Measurements from ENCODE around the gene SLC45A1. TPM values are rescaled to one million over a fixed set of nuclear protein-coding genes. Genes with fewer than 3 reads are reported as not detected.

Gene SLC45A1
- total and polyA plus RNA-seq, 4 donors: 3.3 to 30.2 (median 19.4) TPM

DNA sequence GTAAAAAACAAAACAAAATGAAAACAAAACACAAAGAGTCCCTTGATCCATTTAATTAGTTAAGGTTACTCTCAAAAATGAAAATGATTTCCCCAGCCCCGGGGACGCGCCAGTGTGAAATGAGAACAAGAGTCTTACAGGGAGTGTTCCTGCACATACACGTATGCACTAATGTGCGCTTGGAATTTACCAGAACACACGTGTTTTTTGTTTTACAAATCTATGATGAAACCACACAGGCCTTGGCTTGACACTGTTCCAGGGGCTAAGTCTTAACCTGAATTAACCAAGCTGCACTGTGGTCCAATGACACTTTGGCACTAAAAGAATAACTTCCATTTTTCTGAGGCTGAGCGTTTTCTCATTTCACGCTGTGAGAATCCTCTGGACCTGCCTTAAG lies 63.7 kb downstream of the SLC45A1 start:
- H3K4me1 ChIP-seq (ENCODE audit: control insufficient read depth, insufficient read depth, low read length): peaks cover 40% of the 10 kb centered on the region
- H3K27me3 ChIP-seq (ENCODE audit: control insufficient read depth, insufficient read depth, low read length): no peaks in the 10 kb centered on the region
- peak overlapping the region; percentile 17 for H3K27ac ChIP-seq (ENCODE audit: low read depth, low read length)
- peaks cover 3% of the 10 kb centered on the region for H3K36me3 ChIP-seq (ENCODE audit: control insufficient read depth, insufficient read depth, low read length)
- no peak overlapping the region for H3K4me3 ChIP-seq (ENCODE audit: low read depth, low read length)
- 71% methylated on average over 7 of the region's 8 CpGs for WGBS (ENCODE audit: insufficient coverage)
- H3K9me3 ChIP-seq (ENCODE audit: control insufficient read depth, insufficient read depth, low read length): no peaks in the 10 kb centered on the region
- peak in 1 of 6 donors; percentile 25 for DNase-seq (ENCODE audit: low read depth in 4 of 6, low spot score in 6 of 6)

DNA sequence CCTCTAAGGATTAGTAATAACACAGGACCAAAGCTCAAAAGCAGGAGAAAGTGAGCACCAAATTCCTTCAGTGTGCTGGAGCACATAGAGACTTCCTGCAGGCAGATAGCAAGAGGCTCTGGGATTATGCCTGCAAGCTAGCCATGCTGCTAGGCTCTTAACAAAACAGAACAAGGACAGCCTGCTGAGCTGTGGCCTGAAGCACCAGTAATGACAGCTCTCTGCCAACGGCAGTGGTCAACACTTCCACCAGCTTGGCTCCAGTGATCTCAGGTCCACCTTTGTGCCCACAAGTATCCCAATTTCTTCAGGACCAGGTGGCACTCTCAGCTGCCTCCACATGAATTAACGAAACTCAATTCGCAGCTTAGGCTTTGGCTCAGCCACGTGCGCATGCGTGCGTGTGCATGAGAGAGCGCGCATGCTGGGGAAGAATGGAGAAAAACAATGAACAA lies 64.2 kb downstream of the SLC45A1 start:
- peaks cover 40% of the 10 kb centered on the region for H3K4me1 ChIP-seq (ENCODE audit: control insufficient read depth, insufficient read depth, low read length)
- WGBS (ENCODE audit: insufficient coverage): 56% methylated on average over 6 of the region's 9 CpGs

DNA sequence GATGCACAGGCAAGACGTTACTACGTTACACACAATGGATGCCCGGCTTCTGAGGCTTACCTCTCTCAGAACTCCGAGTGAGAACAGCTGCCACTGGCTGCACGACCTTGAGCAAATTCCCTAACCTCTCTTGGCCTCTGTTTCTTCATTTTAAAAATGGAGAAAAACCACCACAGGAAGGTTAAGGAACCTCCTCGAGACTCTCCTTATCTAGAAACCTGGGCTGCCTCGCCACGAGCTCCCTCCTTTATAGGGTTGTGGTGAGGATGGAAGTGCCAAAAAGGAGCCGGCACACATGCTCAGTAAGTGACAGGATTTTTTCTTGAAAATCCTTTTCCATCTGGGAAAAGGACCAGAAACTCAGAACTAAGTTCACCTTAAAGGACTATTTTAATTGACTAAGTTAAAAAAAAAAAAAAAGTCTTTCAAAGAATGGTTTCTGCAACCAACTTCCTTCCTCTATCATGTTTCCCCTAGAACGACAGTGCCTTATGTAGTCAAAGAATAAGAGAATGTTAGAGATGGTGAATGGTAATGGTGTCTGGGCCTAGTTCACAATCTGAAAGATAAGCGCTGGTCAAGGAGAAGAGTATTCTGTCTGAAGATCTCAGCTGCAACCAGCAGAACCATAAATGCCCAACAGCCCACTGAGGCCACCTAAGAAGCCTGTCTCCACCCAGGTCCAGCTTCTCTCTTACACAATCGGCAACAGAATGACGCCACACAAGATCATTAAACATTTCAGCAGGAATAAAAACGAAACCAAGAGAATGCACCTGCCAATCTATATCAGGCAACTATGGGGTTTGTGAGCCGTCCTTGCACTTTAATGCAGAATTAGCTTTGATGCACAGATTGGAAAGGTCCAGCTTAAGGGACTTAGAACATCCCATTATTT lies 64.9 kb downstream of the SLC45A1 start:
- peaks cover 3% of the 10 kb centered on the region for H3K36me3 ChIP-seq (ENCODE audit: control insufficient read depth, insufficient read depth, low read length)
- H3K27me3 ChIP-seq (ENCODE audit: control insufficient read depth, insufficient read depth, low read length): no peaks in the 10 kb centered on the region
- no peak for DNase-seq (ENCODE audit: low read depth in 4 of 6, low spot score in 6 of 6)
- H3K9me3 ChIP-seq (ENCODE audit: control insufficient read depth, insufficient read depth, low read length): no peaks in the 10 kb centered on the region
- no peak overlapping the region for H3K27ac ChIP-seq (ENCODE audit: low read depth, low read length)
- peaks cover 40% of the 10 kb centered on the region for H3K4me1 ChIP-seq (ENCODE audit: control insufficient read depth, insufficient read depth, low read length)
- H3K4me3 ChIP-seq (ENCODE audit: low read depth, low read length): no peak overlapping the region
- 84% methylated on average over 8 of the region's 15 CpGs for WGBS (ENCODE audit: insufficient coverage)

More for the DNA sequence above, 64.2 kb downstream of the SLC45A1 start:
- DNase-seq (ENCODE audit: low read depth in 4 of 6, low spot score in 6 of 6): peak in 2 of 6 donors; percentile 67 to 70
- Histone ChIP-seq H3K27me3 (ENCODE audit: control insufficient read depth, insufficient read depth, low read length) (no peaks in the 10 kb centered on the region), H3K4me3 (ENCODE audit: low read depth, low read length) (no peak overlapping the region), H3K9me3 (ENCODE audit: control insufficient read depth, insufficient read depth, low read length) (no peaks in the 10 kb centered on the region), H3K36me3 (ENCODE audit: control insufficient read depth, insufficient read depth, low read length) (peaks cover 3% of the 10 kb centered on the region), H3K27ac (ENCODE audit: low read depth, low read length) (peak overlapping the region; percentile 17)

DNA sequence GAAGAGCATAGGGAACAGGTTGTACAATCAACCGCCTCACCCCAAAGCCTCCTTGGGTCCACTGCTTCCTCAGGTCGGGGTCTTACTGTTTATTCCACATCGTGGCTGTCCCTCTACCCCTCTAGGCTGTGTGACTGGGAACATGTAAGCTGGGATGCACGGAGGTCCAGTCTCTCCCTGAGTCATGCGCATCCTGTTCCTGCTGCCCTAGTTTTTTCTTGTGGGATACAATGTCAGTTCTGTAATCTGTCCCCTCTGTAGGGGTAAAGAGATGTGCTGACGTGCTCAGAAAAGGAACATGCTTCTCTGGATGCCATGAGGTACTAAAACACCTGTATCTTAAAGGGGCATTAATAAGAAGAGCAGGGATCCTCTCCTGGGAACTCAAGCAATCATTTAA lies 66.2 kb downstream of the SLC45A1 start:
- H3K27ac ChIP-seq (ENCODE audit: low read depth, low read length): no peak overlapping the region
- no peak overlapping the region for H3K4me3 ChIP-seq (ENCODE audit: low read depth, low read length)
- DNase-seq (ENCODE audit: low read depth in 4 of 6, low spot score in 6 of 6): no peak
- no CpG with 5 or more reads among the region's 6 CpGs for WGBS (ENCODE audit: insufficient coverage)
- peaks cover 9% of the 10 kb centered on the region for H3K36me3 ChIP-seq (ENCODE audit: control insufficient read depth, insufficient read depth, low read length)
- no peaks in the 10 kb centered on the region for H3K9me3 ChIP-seq (ENCODE audit: control insufficient read depth, insufficient read depth, low read length)
- H3K27me3 ChIP-seq (ENCODE audit: control insufficient read depth, insufficient read depth, low read length): no peaks in the 10 kb centered on the region
- peaks cover 32% of the 10 kb centered on the region for H3K4me1 ChIP-seq (ENCODE audit: control insufficient read depth, insufficient read depth, low read length)

DNA sequence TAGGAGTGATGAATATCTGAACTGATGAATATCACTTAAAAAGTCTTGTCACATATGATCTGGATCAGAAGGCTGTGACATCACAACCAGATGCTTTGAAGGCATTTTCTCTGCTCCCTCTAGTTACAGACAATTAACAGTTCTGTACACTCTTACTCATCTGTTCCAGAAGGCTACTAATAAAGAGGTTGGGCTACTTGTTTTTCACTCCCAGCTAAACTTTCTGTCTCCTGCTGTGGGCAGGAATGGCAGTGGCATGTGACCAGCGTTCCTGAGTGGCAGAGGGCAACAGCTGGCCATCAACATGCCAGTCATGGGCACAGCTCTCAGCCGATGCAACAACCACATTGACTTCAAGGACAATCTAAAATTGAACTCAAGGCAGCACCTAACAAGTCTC lies 66.7 kb downstream of the SLC45A1 start:
- 19% methylated on average over 2 of the region's 2 CpGs for WGBS (ENCODE audit: insufficient coverage)
- no peak overlapping the region for H3K27ac ChIP-seq (ENCODE audit: low read depth, low read length)
- DNase-seq (ENCODE audit: low read depth in 4 of 6, low spot score in 6 of 6): no peak
- peaks cover 13% of the 10 kb centered on the region for H3K36me3 ChIP-seq (ENCODE audit: control insufficient read depth, insufficient read depth, low read length)
- no peak overlapping the region for H3K4me3 ChIP-seq (ENCODE audit: low read depth, low read length)
- peaks cover 27% of the 10 kb centered on the region for H3K4me1 ChIP-seq (ENCODE audit: control insufficient read depth, insufficient read depth, low read length)
- H3K9me3 ChIP-seq (ENCODE audit: control insufficient read depth, insufficient read depth, low read length): no peaks in the 10 kb centered on the region
- no peaks in the 10 kb centered on the region for H3K27me3 ChIP-seq (ENCODE audit: control insufficient read depth, insufficient read depth, low read length)

DNA sequence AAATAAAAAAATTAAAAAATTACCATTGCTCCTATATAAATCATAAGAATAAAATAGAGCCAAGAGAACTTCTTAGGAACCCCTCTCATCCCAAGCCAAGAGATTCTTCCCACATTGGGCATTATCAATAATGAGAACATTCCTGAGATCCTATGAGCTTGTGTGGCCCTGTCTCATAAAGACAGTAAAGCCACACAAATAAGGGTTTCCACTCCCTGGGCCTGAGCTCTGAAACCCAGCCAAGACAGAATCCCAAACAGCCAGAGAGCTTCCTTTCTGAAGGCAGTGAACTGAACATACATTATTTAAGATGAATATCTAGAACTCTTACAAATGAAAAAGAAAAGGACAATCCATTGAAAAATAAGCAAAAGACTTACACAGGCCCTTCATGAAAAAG lies 68.3 kb downstream of the SLC45A1 start:
- peaks cover 14% of the 10 kb centered on the region for H3K4me1 ChIP-seq (ENCODE audit: control insufficient read depth, insufficient read depth, low read length)
- peaks cover 10% of the 10 kb centered on the region for H3K36me3 ChIP-seq (ENCODE audit: control insufficient read depth, insufficient read depth, low read length)
- H3K4me3 ChIP-seq (ENCODE audit: low read depth, low read length): no peak overlapping the region
- no peak overlapping the region for H3K27ac ChIP-seq (ENCODE audit: low read depth, low read length)
- no peaks in the 10 kb centered on the region for H3K27me3 ChIP-seq (ENCODE audit: control insufficient read depth, insufficient read depth, low read length)
- DNase-seq (ENCODE audit: low read depth in 4 of 6, low spot score in 6 of 6): peak in 1 of 6 donors; percentile 38
- no peaks in the 10 kb centered on the region for H3K9me3 ChIP-seq (ENCODE audit: control insufficient read depth, insufficient read depth, low read length)

DNA sequence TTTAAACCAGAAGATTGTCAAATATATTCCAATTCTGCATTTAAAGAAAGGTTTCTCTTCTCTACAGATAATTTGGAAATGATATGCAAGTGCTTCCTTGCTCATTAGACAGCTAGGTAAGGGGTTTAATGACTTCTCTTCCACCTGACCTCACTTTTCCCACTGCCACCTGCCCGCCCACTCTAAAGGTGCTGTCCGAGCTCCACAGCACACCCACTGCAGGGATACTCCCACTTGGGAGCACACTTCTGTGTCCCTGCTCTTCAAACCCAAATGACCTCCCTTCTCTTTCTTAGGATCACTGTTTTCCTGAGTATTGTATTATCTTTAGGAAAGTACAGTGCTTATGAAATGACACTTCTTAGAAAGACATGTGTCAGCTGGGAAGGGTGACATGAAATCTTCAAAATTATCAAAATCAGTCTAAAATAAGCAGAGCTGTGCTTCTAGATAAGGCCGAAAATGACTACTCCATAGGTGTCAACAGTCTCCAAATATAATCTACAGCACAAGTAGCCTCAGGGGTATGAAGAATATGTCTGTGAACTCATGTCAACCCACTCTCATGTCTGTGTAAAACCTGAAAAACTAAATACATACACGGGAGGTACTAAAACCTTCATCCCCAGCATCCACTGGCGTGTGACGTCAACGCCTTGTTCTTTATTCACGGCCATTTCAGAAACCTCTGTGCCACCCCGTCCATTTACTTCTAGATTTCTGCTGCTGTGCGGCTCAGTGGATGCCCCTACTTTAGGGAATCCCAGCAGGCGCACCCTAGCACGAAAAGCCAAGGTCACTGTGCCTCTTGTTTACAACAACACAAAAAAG lies 71.0 kb downstream of the SLC45A1 start:
- 95% methylated on average over 10 of the region's 12 CpGs for WGBS (ENCODE audit: insufficient coverage)
- Histone ChIP-seq H3K4me1 (ENCODE audit: control insufficient read depth, insufficient read depth, low read length) (peaks cover 7% of the 10 kb centered on the region), H3K27ac (ENCODE audit: low read depth, low read length) (no peak overlapping the region)

DNA sequence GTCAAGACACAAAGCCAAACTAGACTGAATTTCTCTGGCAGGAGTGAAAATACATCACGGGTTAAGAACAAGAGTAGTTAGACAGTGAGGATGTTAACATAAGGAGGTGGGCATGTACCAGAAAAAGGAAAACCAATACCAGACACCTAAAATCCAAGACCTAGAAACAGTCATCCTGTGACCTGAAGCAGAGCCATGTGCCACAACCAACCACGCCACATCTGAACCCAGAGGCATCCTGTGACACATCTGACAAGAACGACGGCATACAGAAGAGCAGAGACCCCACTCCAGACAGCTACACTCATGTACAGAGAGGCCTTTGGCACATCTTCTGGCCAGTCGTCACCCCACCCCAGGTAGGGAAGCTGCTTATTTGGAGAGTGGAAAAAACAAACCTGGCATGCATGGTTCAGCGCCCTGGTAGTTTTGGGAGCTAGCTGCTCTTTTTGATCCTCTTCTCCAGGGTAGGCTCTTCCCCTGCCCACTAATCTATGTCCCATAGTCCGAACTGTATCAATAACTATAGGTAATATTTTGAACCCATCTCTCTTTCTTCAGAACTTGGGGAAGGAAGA lies 72.1 kb downstream of the SLC45A1 start:
- Histone ChIP-seq H3K27ac (ENCODE audit: low read depth, low read length) (no peak overlapping the region), H3K36me3 (ENCODE audit: control insufficient read depth, insufficient read depth, low read length) (peaks cover 10% of the 10 kb centered on the region), H3K4me1 (ENCODE audit: control insufficient read depth, insufficient read depth, low read length) (peaks cover under 1% of the 10 kb centered on the region), H3K9me3 (ENCODE audit: control insufficient read depth, insufficient read depth, low read length) (no peaks in the 10 kb centered on the region), H3K27me3 (ENCODE audit: control insufficient read depth, insufficient read depth, low read length) (no peaks in the 10 kb centered on the region), H3K4me3 (ENCODE audit: low read depth, low read length) (no peak overlapping the region)
- WGBS (ENCODE audit: insufficient coverage): 94% methylated on average over 3 of the region's 7 CpGs
- DNase-seq (ENCODE audit: low read depth in 4 of 6, low spot score in 6 of 6): no peak

More for the DNA sequence above, 71.0 kb downstream of the SLC45A1 start:
- Histone ChIP-seq H3K36me3 (ENCODE audit: control insufficient read depth, insufficient read depth, low read length) (peaks cover 10% of the 10 kb centered on the region), H3K4me3 (ENCODE audit: low read depth, low read length) (no peak overlapping the region), H3K9me3 (ENCODE audit: control insufficient read depth, insufficient read depth, low read length) (no peaks in the 10 kb centered on the region), H3K27me3 (ENCODE audit: control insufficient read depth, insufficient read depth, low read length) (no peaks in the 10 kb centered on the region)
- DNase-seq (ENCODE audit: low read depth in 4 of 6, low spot score in 6 of 6): no peak

DNA sequence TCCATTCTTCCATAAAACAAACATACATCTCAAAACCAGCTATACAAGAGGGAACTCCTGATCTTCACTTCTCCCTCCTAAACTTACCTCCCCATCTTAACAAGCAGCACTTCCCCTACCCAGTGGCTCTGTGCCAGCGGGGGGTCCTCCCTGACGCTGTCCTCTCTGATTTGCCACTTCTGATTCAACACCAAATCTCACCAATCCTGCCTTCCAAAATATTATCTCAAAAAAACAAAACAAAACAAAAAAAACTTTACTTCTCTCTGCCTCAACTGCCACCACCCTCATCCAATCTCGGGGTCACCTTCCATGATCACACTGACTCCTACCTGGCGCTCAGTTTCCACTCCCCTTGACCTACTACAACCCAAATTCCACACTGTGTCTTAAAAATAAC lies 72.8 kb downstream of the SLC45A1 start:
- DNase-seq (ENCODE audit: low read depth in 4 of 6, low spot score in 6 of 6): no peak
- Histone ChIP-seq H3K36me3 (ENCODE audit: control insufficient read depth, insufficient read depth, low read length) (peaks cover 10% of the 10 kb centered on the region), H3K27me3 (ENCODE audit: control insufficient read depth, insufficient read depth, low read length) (no peaks in the 10 kb centered on the region), H3K27ac (ENCODE audit: low read depth, low read length) (no peak overlapping the region), H3K9me3 (ENCODE audit: control insufficient read depth, insufficient read depth, low read length) (no peaks in the 10 kb centered on the region), H3K4me1 (ENCODE audit: control insufficient read depth, insufficient read depth, low read length) (peaks cover 1% of the 10 kb centered on the region), H3K4me3 (ENCODE audit: low read depth, low read length) (no peak overlapping the region)
- 82% methylated on average over 4 of the region's 4 CpGs for WGBS (ENCODE audit: insufficient coverage)

Measured in spinal cord (tissue), 10 donors.